ENCODE results near the gene CDC42SE2. TPM values are rescaled to one million over a fixed set of nuclear protein-coding genes. Genes with fewer than 3 reads are reported as not detected.

CDC42SE2 gene
- total RNA-seq, 1 donor from 2014 or later = 73.2 TPM

DNA sequence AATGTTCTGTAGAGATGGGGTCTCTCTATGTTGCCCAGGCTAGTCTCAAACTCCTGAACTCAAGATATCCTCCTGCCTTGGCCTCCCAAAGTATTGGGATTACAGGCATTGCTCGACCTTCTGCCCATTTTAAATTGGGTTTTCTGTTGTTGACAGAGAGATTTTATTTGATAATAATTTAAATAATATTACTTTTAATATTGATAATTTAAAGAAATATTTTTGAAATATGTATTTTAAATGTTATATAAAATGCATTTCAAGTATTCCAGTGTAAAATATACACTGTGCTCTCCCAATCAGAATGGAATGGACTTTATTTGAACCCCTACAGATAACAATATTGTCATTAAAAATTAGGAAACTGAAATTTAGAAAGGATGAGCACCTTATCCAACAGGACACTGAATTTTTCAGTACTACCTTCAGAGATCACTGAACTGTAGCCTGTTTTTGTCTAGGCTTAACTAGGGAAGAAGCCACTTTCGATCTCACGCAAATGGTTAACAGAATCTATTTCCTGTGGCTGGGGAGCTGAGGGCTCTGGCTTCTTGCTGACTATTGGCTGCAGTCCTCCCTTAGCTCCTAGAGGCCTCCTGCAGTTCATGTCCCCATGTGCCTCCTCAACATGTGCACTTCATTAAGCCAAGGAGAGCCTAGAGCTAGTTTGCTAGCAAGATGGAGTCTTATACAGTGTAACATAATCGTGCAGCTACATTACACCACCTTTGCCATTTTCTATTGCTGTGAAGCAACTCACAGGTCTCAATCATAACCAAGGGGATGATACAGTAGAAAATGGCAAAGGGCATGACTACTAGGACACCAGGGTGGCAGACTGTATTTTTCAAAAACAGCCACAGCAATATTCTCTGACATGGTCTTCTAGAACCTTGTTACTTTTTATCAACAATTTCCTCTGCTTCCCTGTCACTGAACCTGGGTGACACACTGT lies 150.0 kb downstream of the CDC42SE2 start:
- H3K27me3 ChIP-seq (ENCODE audit: control insufficient read depth, insufficient read depth, low read length) = no peaks in the 10 kb centered on the region
- DNase-seq (ENCODE audit: low read depth) = no peak
- no peak for TF ChIP-seq CTCF (IDR thresholded peaks at IDR 0.05; ENCODE audit: insufficient read depth, low read length, severe bottlenecking)
- FAIRE-seq = no peak
- no peaks in the 10 kb centered on the region for H3K36me3 ChIP-seq (ENCODE audit: control insufficient read depth, insufficient read depth, low read length)
- no peak overlapping the region for H3K4me3 ChIP-seq (ENCODE audit: low read depth, low read length)

- no peak for DNase-seq (ENCODE audit: low read depth)
- no peak for FAIRE-seq
- no peaks in the 10 kb centered on the region for H3K36me3 ChIP-seq (ENCODE audit: control insufficient read depth, insufficient read depth, low read length)
- no peaks in the 10 kb centered on the region for H3K27me3 ChIP-seq (ENCODE audit: control insufficient read depth, insufficient read depth, low read length)
- TF ChIP-seq CTCF (IDR thresholded peaks at IDR 0.05; ENCODE audit: insufficient read depth, low read length, severe bottlenecking) = no peak
- no peak overlapping the region for H3K4me3 ChIP-seq (ENCODE audit: low read depth, low read length)
Measured at GRCh38 chr5:131416729-131417128, 152.9 kb downstream of the CDC42SE2 start.

DNA sequence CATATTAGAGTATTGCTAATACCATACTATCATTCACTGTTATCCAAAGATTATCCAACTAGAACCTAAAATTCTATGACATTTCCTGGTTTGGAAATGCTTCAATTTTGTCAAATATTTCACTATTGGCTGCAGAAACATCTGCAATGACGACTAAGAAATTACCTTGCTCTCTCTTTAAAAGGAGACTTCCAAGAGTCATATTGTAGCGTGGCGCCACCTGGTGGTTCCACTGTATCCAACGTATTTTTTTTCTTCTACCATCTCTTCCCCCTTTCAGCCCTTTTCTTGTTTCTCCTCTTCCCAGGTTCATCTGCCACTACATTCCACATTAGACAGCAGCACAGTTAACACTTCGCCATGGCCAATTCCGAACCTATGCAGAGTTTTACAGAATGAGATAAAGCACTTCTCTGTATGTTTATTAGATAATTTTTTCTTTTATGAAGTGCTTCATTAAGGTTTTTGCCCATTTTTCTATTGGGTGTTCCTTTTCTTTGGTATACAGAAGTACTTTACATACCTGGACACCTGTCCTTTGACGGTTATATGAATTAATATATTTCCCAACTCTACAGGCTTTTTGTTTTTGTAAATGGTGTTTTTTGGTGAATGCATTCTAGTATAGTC lies 153.5 kb downstream of the CDC42SE2 start:
- FAIRE-seq = no peak
- Histone ChIP-seq H3K4me3 (ENCODE audit: low read depth, low read length) (no peak overlapping the region), H3K36me3 (ENCODE audit: control insufficient read depth, insufficient read depth, low read length) (no peaks in the 10 kb centered on the region), H3K27me3 (ENCODE audit: control insufficient read depth, insufficient read depth, low read length) (no peaks in the 10 kb centered on the region)
- DNase-seq (ENCODE audit: low read depth) = peak; percentile 52
- TF ChIP-seq CTCF (IDR thresholded peaks at IDR 0.05; ENCODE audit: insufficient read depth, low read length, severe bottlenecking) = peak; percentile 70

GRCh38 chr5:131418846-131419245 lies 155.0 kb downstream of the CDC42SE2 start:
- no peak for FAIRE-seq

DNA sequence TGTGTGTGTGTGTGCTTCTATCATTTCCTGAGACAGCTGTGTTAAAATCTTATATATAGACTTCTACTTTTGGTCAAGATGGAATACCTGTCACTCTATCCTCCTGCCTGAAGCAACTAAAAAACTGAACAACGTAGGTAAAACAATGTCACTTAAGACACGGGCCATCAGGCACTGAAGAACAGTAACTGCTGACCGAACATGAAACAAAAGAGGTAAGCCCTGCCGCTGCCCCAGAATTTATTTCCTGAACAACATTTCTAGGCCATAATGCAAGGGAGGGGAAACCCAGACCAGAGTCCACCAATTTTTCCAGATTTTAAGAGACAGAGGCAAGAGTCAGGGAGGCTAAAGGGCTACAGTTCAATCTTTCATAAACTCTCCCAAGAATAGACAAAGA lies 156.0 kb downstream of the CDC42SE2 start:
- no peak for TF ChIP-seq CTCF (IDR thresholded peaks at IDR 0.05; ENCODE audit: insufficient read depth, low read length, severe bottlenecking)
- Histone ChIP-seq H3K4me3 (ENCODE audit: low read depth, low read length) (no peak overlapping the region), H3K27me3 (ENCODE audit: control insufficient read depth, insufficient read depth, low read length) (no peaks in the 10 kb centered on the region), H3K36me3 (ENCODE audit: control insufficient read depth, insufficient read depth, low read length) (no peaks in the 10 kb centered on the region)
- DNase-seq (ENCODE audit: low read depth) (no peak), FAIRE-seq (no peak)

More at GRCh38 chr5:131418846-131419245, 155.0 kb downstream of the CDC42SE2 start:
- no peak for TF ChIP-seq CTCF (IDR thresholded peaks at IDR 0.05; ENCODE audit: insufficient read depth, low read length, severe bottlenecking)
- no peak for DNase-seq (ENCODE audit: low read depth)
- H3K4me3 ChIP-seq (ENCODE audit: low read depth, low read length) = no peak overlapping the region
- H3K27me3 ChIP-seq (ENCODE audit: control insufficient read depth, insufficient read depth, low read length) = no peaks in the 10 kb centered on the region
- no peaks in the 10 kb centered on the region for H3K36me3 ChIP-seq (ENCODE audit: control insufficient read depth, insufficient read depth, low read length)
